T-helper 17 cell (primary cell): ENCODE results near the gene TMEM207. TPM values are rescaled to one million over a fixed set of nuclear protein-coding genes. Genes with fewer than 3 reads are reported as not detected.
"Not testable (repeated sequence)": the region's sequence is repeated elsewhere in the genome, so short reads cannot be mapped to it uniquely, and the experiment has no call there.

Experiments used
- ATAC-seq: fragments of 150-1000 bp; cut with Tn5 transposase; 2 replicates; pipeline ENCODE4 v1.10.0; 2021; ENCODE audit warnings: mild to moderate bottlenecking, moderate library complexity
- DNase-seq, 3 donors: peaks; one replicate each; pipeline versions ENCODE4 v3.0.0 to v3.0.0-alpha.2; 2020 to 2021
- H3K9me3 ChIP-seq: one replicate; pipeline ENCODE4 v1.7.0; 2013; ENCODE audit warnings: low read length, mild to moderate bottlenecking; ENCODE audit not compliant: control insufficient read depth, poor library complexity, severe bottlenecking
- H3K27ac Mint-ChIP-seq: one replicate; pipeline ENCODE4 v1.8.0; 2022; ENCODE audit warnings: mild to moderate bottlenecking, moderate library complexity, mixed read lengths
- H3K27me3 Mint-ChIP-seq: one replicate; pipeline ENCODE4 v1.8.0; 2022; ENCODE audit warnings: mixed read lengths
- H3K36me3 Mint-ChIP-seq: one replicate; pipeline ENCODE4 v1.8.0; 2022; ENCODE audit warnings: low read depth, mixed read lengths
- H3K4me1 Mint-ChIP-seq: one replicate; pipeline ENCODE4 v1.8.0; 2022; ENCODE audit warnings: mild to moderate bottlenecking, mixed read lengths
- H3K4me3 Mint-ChIP-seq: one replicate; pipeline ENCODE4 v1.8.0; 2022; ENCODE audit warnings: mild to moderate bottlenecking, moderate library complexity, mixed read lengths
- total RNA-seq, 4 donors: library from RNA in 2 of 4; stranded (reverse) in 2 of 4; gene quantifications; one replicate each; pipeline ENCODE4 v1.2.3 and lab custom pipeline; 2022 to 2026

TMEM207 gene
- total RNA-seq, 2 donors from 2014 or later: not detected

DNA sequence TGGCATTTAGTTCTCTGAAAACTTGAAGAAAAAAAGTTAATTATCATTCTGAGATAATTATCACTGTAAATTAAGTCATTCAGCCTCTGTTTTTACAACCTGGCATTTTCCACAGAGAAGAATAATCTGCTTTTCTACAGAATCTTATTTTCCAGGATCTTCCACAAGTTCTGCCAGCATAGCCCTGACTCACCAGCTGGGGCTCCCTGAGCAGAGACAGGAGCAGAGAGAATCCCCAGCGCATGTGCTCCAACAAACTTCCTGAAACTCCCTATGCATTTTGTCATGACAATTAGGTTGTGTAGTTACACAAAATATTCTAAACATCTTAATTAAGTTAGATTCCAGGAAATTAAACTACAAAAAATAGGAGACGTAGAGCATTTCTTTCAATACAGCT is 32.1 kb upstream of the TMEM207 start:
- Mint-ChIP-seq H3K27me3 (peaks cover 16% of the 10 kb centered on the region), H3K27ac (no peak overlapping the region), H3K4me3 (no peak overlapping the region), H3K4me1 (peaks cover 6% of the 10 kb centered on the region), H3K36me3 (no peaks in the 10 kb centered on the region)
- H3K9me3 ChIP-seq: no peaks in the 10 kb centered on the region
- ATAC-seq: no peak
- no peak for DNase-seq

DNA sequence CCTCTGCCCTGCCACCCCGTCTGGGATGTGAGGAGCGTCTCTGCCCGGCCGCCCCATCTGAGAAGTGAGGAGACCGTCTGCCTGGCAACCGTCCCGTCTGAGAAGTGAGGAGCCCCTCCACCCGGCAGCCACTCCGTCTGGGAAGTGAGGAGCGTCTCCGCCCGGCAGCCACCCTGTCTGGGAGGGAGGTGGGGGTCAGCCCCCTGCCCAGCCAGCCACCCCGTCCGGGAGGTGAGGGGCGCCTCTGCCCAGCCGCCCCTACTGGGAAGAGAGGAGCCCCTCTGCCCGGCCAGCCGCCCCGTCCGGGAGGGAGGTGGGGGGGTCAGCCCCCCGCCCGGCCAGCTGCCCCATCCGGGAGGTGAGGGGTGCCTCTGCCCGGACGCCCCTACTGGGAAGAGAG is 23.6 kb upstream of the TMEM207 start:
- not testable (repeated sequence) for H3K9me3 ChIP-seq, H3K4me3 Mint-ChIP-seq, H3K27ac Mint-ChIP-seq, H3K36me3 Mint-ChIP-seq, ATAC-seq, H3K27me3 Mint-ChIP-seq, DNase-seq, H3K4me1 Mint-ChIP-seq

DNA sequence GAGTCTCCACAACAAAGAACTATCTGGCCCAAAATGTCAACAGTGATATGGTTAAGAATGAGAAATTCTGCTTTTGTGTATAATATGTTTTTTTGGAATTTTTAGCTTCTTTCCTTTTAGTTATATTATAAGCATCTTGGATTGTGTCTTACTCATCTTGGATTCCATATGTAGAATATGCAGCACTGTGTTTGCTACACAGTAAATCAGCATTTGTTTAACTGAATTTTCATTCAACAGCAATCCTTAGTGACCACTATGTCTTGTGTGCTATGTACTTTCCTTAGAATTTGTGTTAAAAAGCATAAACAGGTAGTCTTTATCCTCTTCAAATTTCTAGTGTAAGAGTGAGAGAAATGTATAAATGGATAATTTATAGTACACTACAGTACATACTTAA is 18.2 kb upstream of the TMEM207 start:
- ATAC-seq: no peak
- peaks cover 13% of the 10 kb centered on the region for H3K27me3 Mint-ChIP-seq
- no peaks in the 10 kb centered on the region for H3K36me3 Mint-ChIP-seq
- H3K4me1 Mint-ChIP-seq: no peaks in the 10 kb centered on the region
- H3K27ac Mint-ChIP-seq: no peak overlapping the region
- H3K9me3 ChIP-seq: no peaks in the 10 kb centered on the region
- DNase-seq: no peak
- H3K4me3 Mint-ChIP-seq: no peak overlapping the region

DNA sequence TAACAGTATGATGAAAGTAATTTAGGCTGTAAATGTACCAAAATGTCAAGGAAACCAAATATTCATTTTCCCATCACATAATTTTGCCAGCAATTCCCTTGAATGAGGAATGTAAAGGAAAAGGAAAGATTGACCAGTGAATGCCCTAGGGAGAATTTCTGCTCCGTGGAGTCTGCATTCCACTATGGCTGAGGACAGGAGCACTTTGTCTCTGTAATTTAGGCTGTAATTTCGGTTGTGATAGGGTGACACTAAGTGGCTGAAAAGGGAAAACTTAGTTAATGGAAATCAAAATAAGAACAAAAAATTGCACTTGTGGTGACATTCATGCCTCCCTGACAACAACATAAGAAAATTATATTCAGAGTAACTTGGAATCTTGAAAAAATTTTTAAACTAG is 8.3 kb upstream of the TMEM207 start:
- H3K27ac Mint-ChIP-seq: no peak overlapping the region
- H3K4me3 Mint-ChIP-seq: no peak overlapping the region
- DNase-seq (no peak), ATAC-seq (no peak)
- no peaks in the 10 kb centered on the region for H3K36me3 Mint-ChIP-seq
- H3K9me3 ChIP-seq: no peaks in the 10 kb centered on the region
- peaks cover 5% of the 10 kb centered on the region for H3K4me1 Mint-ChIP-seq
- H3K27me3 Mint-ChIP-seq: peaks cover 23% of the 10 kb centered on the region

DNA sequence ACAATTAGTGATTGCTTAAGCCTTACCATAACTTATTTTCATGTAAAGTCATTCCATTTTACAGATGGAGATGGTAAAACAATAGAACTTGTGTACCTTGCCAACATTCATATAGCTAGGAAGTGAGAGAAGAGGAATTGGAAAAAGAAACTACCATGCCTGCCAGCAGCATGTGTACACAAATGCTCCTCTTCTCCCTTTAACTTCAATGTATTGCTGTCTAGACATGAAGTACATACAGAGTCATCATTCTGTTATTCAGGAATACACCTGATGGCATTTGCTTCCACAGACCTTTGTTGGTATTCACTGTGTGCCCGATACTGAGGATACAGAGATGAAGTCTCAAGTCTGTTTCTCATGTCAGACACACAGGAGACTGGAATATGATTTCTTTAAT is 7.1 kb upstream of the TMEM207 start:
- DNase-seq: no peak
- no peak overlapping the region for H3K4me3 Mint-ChIP-seq

DNA sequence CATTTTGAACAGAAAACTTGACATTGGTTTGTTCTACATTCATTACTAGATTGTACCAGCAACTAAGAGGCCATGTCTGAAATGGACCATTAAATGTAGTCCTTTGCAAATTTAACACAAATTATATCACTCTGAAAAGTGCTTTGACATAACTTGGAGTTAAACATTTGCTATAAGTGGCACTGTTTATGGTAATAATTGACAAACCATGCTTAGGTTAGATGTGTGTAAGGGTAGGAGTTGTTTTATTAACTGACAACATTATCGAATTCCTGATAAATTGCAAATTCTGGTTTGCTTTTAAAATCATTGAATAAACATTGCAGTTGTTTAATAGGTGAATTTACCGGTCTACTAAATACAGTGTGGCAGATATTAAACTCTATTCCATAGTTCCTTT is 6.1 kb upstream of the TMEM207 start:
- no peak overlapping the region for H3K4me3 Mint-ChIP-seq
- peaks cover 5% of the 10 kb centered on the region for H3K4me1 Mint-ChIP-seq
- H3K9me3 ChIP-seq: no peaks in the 10 kb centered on the region
- DNase-seq (no peak), ATAC-seq (no peak)
- no peak overlapping the region for H3K27ac Mint-ChIP-seq
- no peaks in the 10 kb centered on the region for H3K36me3 Mint-ChIP-seq
- peaks cover 13% of the 10 kb centered on the region for H3K27me3 Mint-ChIP-seq

More for the DNA sequence above, 7.1 kb upstream of the TMEM207 start:
- no peak for ATAC-seq
- no peak overlapping the region for H3K27ac Mint-ChIP-seq
- H3K27me3 Mint-ChIP-seq: peaks cover 13% of the 10 kb centered on the region
- H3K9me3 ChIP-seq: no peaks in the 10 kb centered on the region
- H3K36me3 Mint-ChIP-seq: no peaks in the 10 kb centered on the region
- H3K4me1 Mint-ChIP-seq: peaks cover 5% of the 10 kb centered on the region

DNA sequence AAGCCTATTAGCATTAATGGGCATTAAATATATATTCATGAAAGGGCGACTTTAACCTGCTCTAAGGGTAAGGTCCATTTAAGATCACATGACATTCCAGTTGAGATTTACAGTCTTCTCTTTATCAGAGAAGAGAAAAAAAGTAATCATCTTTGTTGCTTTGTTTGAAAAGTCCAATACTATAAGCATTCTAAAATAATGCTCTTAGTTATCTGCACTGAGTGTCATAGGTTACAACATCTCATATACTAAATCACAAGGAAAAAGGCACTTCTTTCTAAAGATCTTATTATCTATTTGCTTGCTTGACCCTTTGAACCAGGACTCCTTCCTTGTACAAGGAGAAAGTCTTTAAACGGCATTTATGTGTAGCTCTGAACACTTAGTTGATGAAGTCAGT is 1.4 kb downstream of the TMEM207 start:
- Mint-ChIP-seq H3K36me3 (no peaks in the 10 kb centered on the region), H3K4me1 (peaks cover 8% of the 10 kb centered on the region), H3K4me3 (no peak overlapping the region), H3K27me3 (no peaks in the 10 kb centered on the region), H3K27ac (no peak overlapping the region)
- DNase-seq (no peak), ATAC-seq (no peak)
- no peaks in the 10 kb centered on the region for H3K9me3 ChIP-seq

DNA sequence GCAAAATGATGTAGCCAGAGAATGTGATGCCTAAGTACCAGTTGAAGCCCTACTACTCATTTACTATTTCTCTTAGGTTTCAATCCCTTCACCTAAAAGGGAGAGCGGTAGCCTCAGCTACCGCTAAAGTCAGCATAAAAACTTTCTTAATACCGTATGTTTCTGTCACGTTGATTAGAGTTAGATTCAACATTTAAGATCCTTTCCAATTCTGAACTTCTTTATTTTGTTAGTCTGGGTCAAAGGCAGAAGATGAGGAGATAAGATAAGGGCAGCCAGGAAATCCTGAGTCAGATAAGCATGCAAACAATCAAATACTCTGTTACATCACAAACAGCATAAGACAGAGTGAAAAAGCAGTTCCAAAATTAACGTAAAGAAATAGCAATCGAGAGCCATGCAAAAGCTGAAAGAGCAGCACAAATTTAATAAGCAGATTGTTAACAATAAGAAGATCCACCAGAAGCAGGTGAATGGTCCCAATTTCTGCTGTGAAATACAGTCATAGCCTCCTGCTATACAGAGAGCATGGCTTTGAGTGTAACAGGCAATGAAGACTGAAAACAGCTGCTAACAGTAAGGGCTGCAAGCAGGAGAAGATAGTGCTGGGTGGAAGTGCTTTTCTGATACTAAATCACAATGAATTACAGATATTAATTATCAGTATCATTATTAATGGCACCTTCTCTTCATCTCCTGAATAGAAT is 3.0 kb downstream of the TMEM207 start:
- H3K36me3 Mint-ChIP-seq: no peaks in the 10 kb centered on the region
- H3K4me3 Mint-ChIP-seq: peak overlapping the region; percentile 83
- DNase-seq (no peak), ATAC-seq (peak; percentile 75)
- peak overlapping the region; percentile 89 for H3K27ac Mint-ChIP-seq
- no peaks in the 10 kb centered on the region for H3K9me3 ChIP-seq
- peaks cover 8% of the 10 kb centered on the region for H3K4me1 Mint-ChIP-seq
- no peaks in the 10 kb centered on the region for H3K27me3 Mint-ChIP-seq

DNA sequence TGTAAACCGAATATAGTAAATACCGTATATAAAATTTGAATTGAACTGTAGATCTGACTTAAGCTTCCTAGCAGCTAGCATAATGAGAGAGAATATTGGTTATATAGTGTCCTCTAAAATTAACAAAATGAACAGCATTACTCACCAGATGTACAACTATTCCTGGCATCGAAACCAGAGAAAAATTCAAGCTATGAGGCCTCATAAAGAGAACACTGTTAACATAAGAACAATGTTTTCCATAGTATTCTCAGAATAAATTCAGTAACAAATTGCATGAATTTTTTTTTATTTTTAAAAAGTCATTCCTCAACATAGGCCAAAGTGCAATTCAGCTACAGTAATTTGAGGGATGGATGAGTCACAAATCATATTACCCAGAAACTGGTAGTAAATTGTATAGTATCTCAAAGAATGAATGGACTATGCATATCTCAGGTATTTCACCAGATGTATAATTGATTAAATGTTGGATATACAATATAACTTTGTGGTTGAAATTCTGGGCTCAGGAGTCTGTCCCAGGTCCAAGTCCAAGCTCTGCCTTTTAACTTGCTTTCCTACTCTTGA is 5.0 kb downstream of the TMEM207 start:
- Mint-ChIP-seq H3K36me3 (no peaks in the 10 kb centered on the region), H3K4me3 (no peak overlapping the region), H3K4me1 (peaks cover 8% of the 10 kb centered on the region), H3K27me3 (no peaks in the 10 kb centered on the region), H3K27ac (no peak overlapping the region)
- no peaks in the 10 kb centered on the region for H3K9me3 ChIP-seq
- no peak for ATAC-seq
- DNase-seq: no peak

DNA sequence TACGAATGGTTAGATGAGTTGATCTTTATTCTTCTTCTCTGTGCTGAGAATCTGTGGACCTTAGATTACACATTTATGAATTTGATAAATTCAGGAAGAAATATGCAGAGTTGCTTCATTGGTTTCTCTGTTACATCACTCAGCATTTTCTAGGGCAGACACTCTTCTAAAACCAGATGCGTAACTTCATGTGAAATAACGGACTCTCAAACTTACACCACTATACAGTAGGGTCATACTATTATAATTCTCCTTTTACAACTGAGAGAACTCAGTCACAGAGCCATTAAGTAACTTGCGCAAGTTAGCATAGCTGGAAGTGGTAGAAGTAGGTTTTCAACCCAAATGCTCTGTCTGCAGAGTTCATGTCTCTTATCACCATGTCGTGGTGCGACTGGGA is 5.7 kb downstream of the TMEM207 start:
- DNase-seq: no peak
- no peak for ATAC-seq
- no peaks in the 10 kb centered on the region for H3K9me3 ChIP-seq
- Mint-ChIP-seq H3K4me3 (no peak overlapping the region), H3K27ac (no peak overlapping the region), H3K4me1 (peaks cover 8% of the 10 kb centered on the region), H3K36me3 (peaks cover 2% of the 10 kb centered on the region), H3K27me3 (no peaks in the 10 kb centered on the region)

DNA sequence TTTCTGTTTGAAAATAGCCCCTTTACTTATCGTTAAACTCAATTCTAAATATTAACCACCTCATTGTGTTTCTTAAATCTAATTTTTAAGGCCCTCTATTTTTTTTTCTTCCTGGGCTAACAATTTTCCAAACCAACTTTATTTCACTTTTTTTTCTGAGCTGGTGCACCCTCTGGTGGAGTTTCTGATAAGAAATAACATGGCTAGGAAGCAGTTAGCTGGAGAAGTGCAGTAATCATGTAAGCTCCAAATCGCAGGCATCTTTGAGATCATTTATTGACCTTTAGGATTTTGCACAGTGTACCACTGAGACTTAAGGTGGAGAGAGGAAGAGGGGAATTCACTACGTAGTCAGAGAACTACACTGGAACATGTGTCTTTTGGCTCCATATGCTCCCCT is 6.4 kb downstream of the TMEM207 start:
- Mint-ChIP-seq H3K4me1 (peaks cover 8% of the 10 kb centered on the region), H3K27ac (no peak overlapping the region)

DNA sequence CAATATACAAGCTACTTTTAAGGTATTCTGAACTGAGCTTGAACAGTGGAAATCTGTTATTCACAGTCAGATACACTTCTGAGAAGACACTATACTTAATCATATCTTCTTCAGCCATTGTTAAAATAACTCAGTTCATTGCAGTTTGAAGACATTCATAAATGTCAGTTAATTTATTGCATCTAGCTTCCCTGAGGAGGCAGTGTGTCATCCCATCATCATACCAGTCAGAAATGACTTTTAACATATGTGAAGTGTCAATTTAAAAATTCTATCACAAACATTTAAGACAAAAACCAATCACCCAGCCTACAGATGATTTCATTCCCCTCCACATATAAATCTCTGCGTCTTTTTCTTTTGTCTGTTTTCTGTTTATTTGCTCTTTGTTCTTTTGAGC is 7.5 kb downstream of the TMEM207 start:
- ATAC-seq (no peak), DNase-seq (no peak)
- Mint-ChIP-seq H3K4me1 (peaks cover 8% of the 10 kb centered on the region), H3K27ac (no peak overlapping the region), H3K27me3 (peaks cover 1% of the 10 kb centered on the region), H3K4me3 (no peak overlapping the region), H3K36me3 (peaks cover 2% of the 10 kb centered on the region)
- no peaks in the 10 kb centered on the region for H3K9me3 ChIP-seq

More for the DNA sequence above, 6.4 kb downstream of the TMEM207 start:
- no peak for ATAC-seq
- no peaks in the 10 kb centered on the region for H3K9me3 ChIP-seq
- DNase-seq: no peak
- Mint-ChIP-seq H3K4me3 (no peak overlapping the region), H3K36me3 (peaks cover 2% of the 10 kb centered on the region), H3K27me3 (no peaks in the 10 kb centered on the region)

DNA sequence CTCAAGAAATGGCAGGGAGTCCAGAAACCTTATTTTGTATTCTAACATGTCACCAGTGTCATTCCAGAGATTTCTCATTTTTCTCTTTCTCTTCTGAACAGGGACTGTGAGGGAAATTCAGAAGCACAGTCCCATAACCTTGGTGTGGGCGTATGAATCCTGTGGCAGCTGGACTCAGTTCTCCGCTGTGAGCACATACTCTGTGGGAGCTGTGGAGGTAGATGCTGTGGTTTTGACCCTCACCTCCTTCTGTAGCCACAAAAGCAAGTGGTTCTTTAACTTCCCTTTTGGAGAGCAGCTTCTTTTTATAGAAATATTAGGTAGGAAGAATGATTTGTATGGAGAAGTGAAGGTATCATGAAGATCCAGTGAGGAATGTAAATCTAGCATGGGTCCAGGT is 13.4 kb downstream of the TMEM207 start:
- Mint-ChIP-seq H3K4me1 (no peaks in the 10 kb centered on the region), H3K27me3 (peaks cover 25% of the 10 kb centered on the region), H3K36me3 (peaks cover 2% of the 10 kb centered on the region), H3K4me3 (no peak overlapping the region), H3K27ac (no peak overlapping the region)
- no peaks in the 10 kb centered on the region for H3K9me3 ChIP-seq
- ATAC-seq: no peak
- DNase-seq: no peak

DNA sequence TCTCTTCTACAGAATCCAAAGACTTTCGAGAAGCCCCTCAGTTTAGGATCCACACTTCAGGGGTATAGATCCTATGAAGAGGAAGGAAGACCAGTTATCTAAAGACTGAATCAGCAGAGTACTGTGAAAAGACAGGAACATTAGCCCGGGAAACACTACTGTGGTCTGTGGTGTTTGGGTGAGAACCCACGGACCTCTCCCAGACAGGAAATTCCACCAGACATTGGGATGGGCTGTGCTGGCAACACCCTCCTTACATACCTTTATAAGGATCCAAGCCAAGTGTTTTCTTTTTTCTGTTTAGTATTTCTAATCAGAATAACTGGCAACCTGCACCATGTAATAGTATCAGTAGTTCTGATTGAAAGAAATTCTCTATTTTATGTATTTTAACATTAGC is 14.1 kb downstream of the TMEM207 start:
- Mint-ChIP-seq H3K27me3 (peaks cover 25% of the 10 kb centered on the region), H3K4me1 (no peaks in the 10 kb centered on the region)
- ATAC-seq: no peak

More for the DNA sequence above, 14.1 kb downstream of the TMEM207 start:
- peaks cover 2% of the 10 kb centered on the region for H3K36me3 Mint-ChIP-seq
- H3K4me3 Mint-ChIP-seq: no peak overlapping the region
- DNase-seq: no peak
- no peaks in the 10 kb centered on the region for H3K9me3 ChIP-seq
- no peak overlapping the region for H3K27ac Mint-ChIP-seq
